Endothelial cell of umbilical vein (primary cell): Measurements from ENCODE around the gene CCNF. TPM values are rescaled to one million over a fixed set of nuclear protein-coding genes. Genes with fewer than 3 reads are reported as not detected.

Source experiments
- BruUV-seq: library from RNA; stranded (reverse); fragments of 400-500 nt; replicated peaks from 2 replicates; lab custom pipeline; 2021; lab: Mats Ljungman, UMichigan
- CTCF ChIA-PET: fragments of 300-600, 350-600 bp; sonication (Branson Sonifier 250); formaldehyde crosslinking; loops from one replicate; lab custom pipeline; 2021; ENCODE audit warnings: antibody characterized with exemption, inconsistent platforms; lab: Charles Lee
- POLR2A ChIA-PET: fragments of 300-600, 350-600 bp; sonication (Branson Sonifier 250); formaldehyde crosslinking; loops from one replicate; lab custom pipeline; 2021; ENCODE audit warnings: antibody characterized with exemption, inconsistent platforms; lab: Charles Lee
- DNase-seq: peaks from one replicate; pipeline ENCODE4 v3.0.0-alpha.2; 2011; ENCODE audit warnings: low read depth, low spot score
- FAIRE-seq: peaks from 2 replicates; lab custom pipeline; 2011; peaks lifted over from hg19 to GRCh38; lab: Jason Lieb, UNC
- H2AFZ ChIP-seq: 2 replicates; pipeline ENCODE4 v1.6.0; 2012; ENCODE audit warnings: low read depth, low read length, control low read depth, inconsistent platforms
- H3K27ac ChIP-seq: 2 replicates; pipeline ENCODE4 v1.5.1; 2011; ENCODE audit warnings: low read depth, mild to moderate bottlenecking, control low read depth, low read length, moderate library complexity; ENCODE audit not compliant: insufficient read depth
- H3K27me3 ChIP-seq, 2 experiments: 2 replicates each; pipeline versions ENCODE4 v1.6.0 to v1.6.1; 2011; ENCODE audit warnings: low read length in 2 of 2, mixed read lengths in 1 of 2; ENCODE audit not compliant: control insufficient read depth in 2 of 2, insufficient read depth in 2 of 2
- H3K36me3 ChIP-seq, 2 experiments: 2 replicates in 1 of 2; 3 replicates in 1 of 2; pipeline ENCODE4 v1.5.1; 2011; ENCODE audit warnings: low read length in 2 of 2, mild to moderate bottlenecking in 1 of 2, moderate library complexity in 1 of 2; ENCODE audit not compliant: control insufficient read depth in 2 of 2, insufficient read depth in 2 of 2; ENCODE audit errors: extremely low read depth in 1 of 2
- H3K4me1 ChIP-seq: 3 replicates; pipeline ENCODE4 v1.5.1; 2011; ENCODE audit warnings: mild to moderate bottlenecking, low read length; ENCODE audit not compliant: control insufficient read depth, insufficient read depth; ENCODE audit errors: extremely low read depth
- H3K4me2 ChIP-seq: 2 replicates; pipeline ENCODE4 v1.6.1; 2011; ENCODE audit warnings: low read length, control low read depth, mixed read lengths; ENCODE audit not compliant: insufficient read depth
- H3K4me3 ChIP-seq, 3 experiments: fragments of 200-600 bp in 1 of 3; sonication (generic), shearing (Covaris generic) in 1 of 3; replicated peaks in 1 of 3; 2 replicates each; pipeline ENCODE4 v1.5.1; 2011 to 2016; ENCODE audit warnings: control low read depth in 3 of 3, low read length in 3 of 3, mild to moderate bottlenecking in 2 of 3, inconsistent platforms in 1 of 3, low read depth in 1 of 3, moderate library complexity in 1 of 3; ENCODE audit not compliant: insufficient read depth in 1 of 3
- H3K79me2 ChIP-seq: 2 replicates; pipeline ENCODE4 v1.6.0; 2012; ENCODE audit warnings: low read length, inconsistent platforms; ENCODE audit not compliant: control insufficient read depth, insufficient read depth
- H3K9ac ChIP-seq: replicated peaks from 2 replicates; pipeline ENCODE3; 2011; ENCODE audit warnings: low read length, control low read depth; ENCODE audit not compliant: insufficient read depth; ENCODE audit errors: extremely low read depth
- H3K9me1 ChIP-seq: replicated peaks from 3 replicates; pipeline ENCODE4 v1.6.0; 2011; ENCODE audit warnings: mild to moderate bottlenecking, low read length; ENCODE audit not compliant: control insufficient read depth, insufficient read depth; ENCODE audit errors: extremely low read depth
- H3K9me3 ChIP-seq: replicated peaks from 2 replicates; pipeline ENCODE4 v1.5.1; 2012; ENCODE audit warnings: low read length, inconsistent platforms; ENCODE audit not compliant: control insufficient read depth, insufficient read depth
- H4K20me1 ChIP-seq: replicated peaks from 2 replicates; pipeline ENCODE3; 2011; ENCODE audit warnings: mild to moderate bottlenecking, low read length; ENCODE audit not compliant: control insufficient read depth, insufficient read depth; ENCODE audit errors: extremely low read depth
- EZH2 ChIP-seq: IDR thresholded peaks from 2 replicates; pipeline ENCODE4 v1.6.1; 2012; ENCODE audit warnings: borderline replicate concordance, low read depth, mild to moderate bottlenecking, moderate library complexity, low read length, inconsistent platforms; ENCODE audit not compliant: severe bottlenecking
- FOS ChIP-seq: IDR thresholded peaks from 2 replicates; pipeline ENCODE4 v1.6.1; 2011; ENCODE audit warnings: mild to moderate bottlenecking, low read length, moderate library complexity, borderline replicate concordance; ENCODE audit not compliant: insufficient read depth
- GATA2 ChIP-seq: IDR thresholded peaks from 2 replicates; pipeline ENCODE4 v1.7.0; 2011; ENCODE audit warnings: low read depth, mild to moderate bottlenecking, moderate library complexity, mixed read lengths, low read length; ENCODE audit not compliant: insufficient read length, insufficient read depth
- JUN ChIP-seq: IDR thresholded peaks from 2 replicates; pipeline ENCODE4 v1.6.1; 2011; ENCODE audit warnings: borderline replicate concordance, low read depth; ENCODE audit not compliant: insufficient read length, insufficient read depth
- MYC ChIP-seq: IDR thresholded peaks from one replicate; pipeline ENCODE4 v1.6.1; 2011; ENCODE audit warnings: mild to moderate bottlenecking, low read depth, low read length
- POLR2A ChIP-seq: IDR thresholded peaks from 2 replicates; pipeline ENCODE4 v1.6.1; 2012; ENCODE audit warnings: low read depth, mild to moderate bottlenecking, control low read depth, low read length
- POLR2AphosphoS5 ChIP-seq: IDR thresholded peaks from 2 replicates; pipeline ENCODE4 v1.6.1; 2012; ENCODE audit warnings: low read depth, mild to moderate bottlenecking, control low read depth, low read length, moderate library complexity; ENCODE audit not compliant: insufficient read depth
- dilution Hi-C: fragments of 300-500 bp; cut with MboI; formaldehyde crosslinking; loops from one replicate; pipeline ENCODE4 v1.15.0; 2019; ENCODE audit warnings: low sequenced_read_pairs; ENCODE audit not compliant: extremely low pct_ligation_motif_present
- intact Hi-C: fragments of 100-400 bp; cut with micrococcal nuclease; formaldehyde crosslinking; loops from one replicate; pipeline ENCODE4 v1.10.0; 2022
- polyA plus RNA-seq, 4 experiments: library from polyadenylated mRNA; depleted of rRNA in 3 of 4; stranded (reverse) in 3 of 4; unstranded in 1 of 4; fragments of >200 nt; gene quantifications; 2 replicates each; pipeline versions ENCODE4 v1.2.1 to v1.2.3, GENCODE V29; 2011 to 2012; ENCODE audit warnings: missing spikeins in 1 of 4
- total RNA-seq: library from RNA; stranded (reverse); gene quantifications from 2 replicates; pipeline ENCODE4 v1.2.3, GENCODE V29; 2021
- TF ChIP-seq, protein P1 (sequence below), 2 donors: IDR thresholded peaks; 1 replicate in 1 of 2; 2 replicates in 1 of 2; pipeline ENCODE4 v1.5.1; 2011; ENCODE audit warnings: low read length in 2 of 2, mild to moderate bottlenecking in 2 of 2, moderate library complexity in 2 of 2, control low read depth in 1 of 2, inconsistent platforms in 1 of 2, low read depth in 1 of 2; ENCODE audit not compliant: insufficient read depth in 1 of 2; ENCODE audit errors: extremely low read depth in 1 of 2
- TF ChIP-seq, protein P2 (sequence below): IDR thresholded peaks from 2 replicates; pipeline ENCODE4 v1.6.1; 2011; ENCODE audit not compliant: insufficient read depth, insufficient read length

CCNF gene
- total and polyA plus RNA-seq, 2 donors (not counting 3 experiments of a cell fraction or from before 2014, with no cell fraction given), result 13.9 to 48.9 TPM

DNA sequence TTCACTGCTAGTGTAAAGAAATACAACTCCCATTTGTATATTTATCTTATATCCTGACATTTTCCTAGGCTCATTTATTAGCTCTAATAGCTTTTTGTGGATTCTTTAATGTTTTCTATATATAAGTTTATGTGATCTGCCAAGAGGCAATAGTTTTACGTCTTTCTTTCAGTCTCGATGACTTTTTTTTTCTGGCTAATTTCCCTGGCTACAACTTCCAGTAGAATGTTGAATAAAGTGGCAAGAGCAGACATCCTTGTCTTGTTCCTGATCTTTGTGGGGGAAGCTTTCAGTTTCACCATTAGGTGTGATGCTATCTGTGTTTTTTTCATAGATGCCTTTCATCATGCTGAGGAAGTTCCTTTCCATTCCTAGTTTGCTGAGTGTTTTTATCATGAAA is 44.8 kb upstream of the CCNF start:
- FAIRE-seq, result no peak

More for the DNA sequence above, 44.8 kb upstream of the CCNF start:
- BruUV-seq, result no TSS peak
- CTCF ChIA-PET, result interaction anchor here (1.8 kb wide), 1 partner anchor 32 kb away, joined by 3 read pairs; no protein-coding TSS in a partner anchor
- Histone ChIP-seq H3K4me3 (no peak overlapping the region), H3K79me2 (no peaks in the 10 kb centered on the region), H2AFZ (no peak overlapping the region), H3K4me1 (no peaks in the 10 kb centered on the region), H3K27ac (no peak overlapping the region), H3K9me3 (no peaks in the 10 kb centered on the region), H3K27me3 (peaks cover 7 to 8% of the 10 kb centered on the region in 2 experiments), H3K4me2 (no peak overlapping the region), H3K9me1 (no peaks in the 10 kb centered on the region), H3K9ac (no peak overlapping the region), H4K20me1 (no peaks in the 10 kb centered on the region), H3K36me3 (no peaks in the 10 kb centered on the region)
- POLR2A ChIA-PET, result no interaction called here
- dilution Hi-C loops (no loop called here), intact Hi-C loops (loop anchor here (2.0 kb wide), 1 partner anchor 14 kb away; no protein-coding TSS in a partner anchor)
- DNase-seq, result no peak
- TF ChIP-seq MYC (no peak), EZH2 (no peak), FOS (no peak), POLR2AphosphoS5 (no peak), POLR2A (no peak), GATA2 (no peak), JUN (no peak)
- TF ChIP-seq, protein P1, sequence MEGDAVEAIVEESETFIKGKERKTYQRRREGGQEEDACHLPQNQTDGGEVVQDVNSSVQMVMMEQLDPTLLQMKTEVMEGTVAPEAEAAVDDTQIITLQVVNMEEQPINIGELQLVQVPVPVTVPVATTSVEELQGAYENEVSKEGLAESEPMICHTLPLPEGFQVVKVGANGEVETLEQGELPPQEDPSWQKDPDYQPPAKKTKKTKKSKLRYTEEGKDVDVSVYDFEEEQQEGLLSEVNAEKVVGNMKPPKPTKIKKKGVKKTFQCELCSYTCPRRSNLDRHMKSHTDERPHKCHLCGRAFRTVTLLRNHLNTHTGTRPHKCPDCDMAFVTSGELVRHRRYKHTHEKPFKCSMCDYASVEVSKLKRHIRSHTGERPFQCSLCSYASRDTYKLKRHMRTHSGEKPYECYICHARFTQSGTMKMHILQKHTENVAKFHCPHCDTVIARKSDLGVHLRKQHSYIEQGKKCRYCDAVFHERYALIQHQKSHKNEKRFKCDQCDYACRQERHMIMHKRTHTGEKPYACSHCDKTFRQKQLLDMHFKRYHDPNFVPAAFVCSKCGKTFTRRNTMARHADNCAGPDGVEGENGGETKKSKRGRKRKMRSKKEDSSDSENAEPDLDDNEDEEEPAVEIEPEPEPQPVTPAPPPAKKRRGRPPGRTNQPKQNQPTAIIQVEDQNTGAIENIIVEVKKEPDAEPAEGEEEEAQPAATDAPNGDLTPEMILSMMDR (IDR thresholded peaks at IDR 0.05; ENCODE audit: extremely low read depth in 1 of 2, insufficient read depth in 1 of 2, low read depth in 1 of 2, low read length in 2 of 2), result no peak
- TF ChIP-seq, protein P2, sequence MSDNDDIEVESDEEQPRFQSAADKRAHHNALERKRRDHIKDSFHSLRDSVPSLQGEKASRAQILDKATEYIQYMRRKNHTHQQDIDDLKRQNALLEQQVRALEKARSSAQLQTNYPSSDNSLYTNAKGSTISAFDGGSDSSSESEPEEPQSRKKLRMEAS, result no peak
